Stimulated activated CD8-positive, alpha-beta memory T cell treated with anti-CD3 and anti-CD28 coated beads, Interleukin-7, amount 100 ng/mL, for 4 hours (primary cell): ENCODE data around the gene PIK3AP1.

ENCODE experiments used
- DNase-seq, 2 donors: peaks; one replicate each; pipeline ENCODE4 v3.0.0-alpha.2; 2020; ENCODE audit warnings: low read depth in 2 of 2

The PIK3AP1 gene

DNA sequence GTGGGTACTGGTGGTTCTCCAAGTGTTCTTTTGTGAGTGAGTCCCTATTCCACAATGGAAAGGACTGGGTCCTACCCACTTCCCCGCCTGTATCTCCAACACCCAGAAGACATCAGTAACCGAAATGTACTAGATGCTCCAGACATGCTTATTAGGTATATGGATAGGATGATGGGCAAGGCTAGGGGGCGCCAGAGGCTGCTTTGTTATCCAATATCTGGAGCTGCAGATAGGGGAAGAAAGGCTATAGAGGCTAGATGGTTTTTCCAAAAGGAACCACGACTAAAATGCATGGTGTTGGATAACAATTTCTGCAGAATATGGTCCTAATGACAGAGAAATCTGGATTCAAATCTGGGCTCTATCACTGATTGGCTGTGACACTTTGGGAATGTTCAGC is 77.3 kb downstream of the PIK3AP1 start:
- peak; percentile 38 to 41 for DNase-seq

DNA sequence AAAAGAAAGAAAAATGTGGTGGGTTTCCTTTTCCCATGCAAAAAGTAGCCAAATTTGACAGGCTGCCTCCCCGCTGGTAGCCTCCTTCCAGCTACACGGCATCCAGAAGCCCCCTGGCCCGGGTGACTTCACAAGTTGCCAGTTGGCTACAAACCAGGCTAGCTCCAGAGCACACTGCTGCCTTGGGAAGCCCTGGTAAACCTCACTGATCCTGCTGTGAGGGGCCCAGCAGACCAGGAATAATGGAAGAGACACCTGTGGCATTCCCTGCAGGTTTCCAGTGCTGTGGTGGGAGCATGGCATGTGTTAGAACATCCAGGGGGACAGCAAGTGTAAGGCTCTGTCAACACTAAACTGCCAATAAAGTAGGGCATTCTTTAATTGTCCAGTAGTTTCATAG is 77.8 kb downstream of the PIK3AP1 start:
- no peak for DNase-seq

DNA sequence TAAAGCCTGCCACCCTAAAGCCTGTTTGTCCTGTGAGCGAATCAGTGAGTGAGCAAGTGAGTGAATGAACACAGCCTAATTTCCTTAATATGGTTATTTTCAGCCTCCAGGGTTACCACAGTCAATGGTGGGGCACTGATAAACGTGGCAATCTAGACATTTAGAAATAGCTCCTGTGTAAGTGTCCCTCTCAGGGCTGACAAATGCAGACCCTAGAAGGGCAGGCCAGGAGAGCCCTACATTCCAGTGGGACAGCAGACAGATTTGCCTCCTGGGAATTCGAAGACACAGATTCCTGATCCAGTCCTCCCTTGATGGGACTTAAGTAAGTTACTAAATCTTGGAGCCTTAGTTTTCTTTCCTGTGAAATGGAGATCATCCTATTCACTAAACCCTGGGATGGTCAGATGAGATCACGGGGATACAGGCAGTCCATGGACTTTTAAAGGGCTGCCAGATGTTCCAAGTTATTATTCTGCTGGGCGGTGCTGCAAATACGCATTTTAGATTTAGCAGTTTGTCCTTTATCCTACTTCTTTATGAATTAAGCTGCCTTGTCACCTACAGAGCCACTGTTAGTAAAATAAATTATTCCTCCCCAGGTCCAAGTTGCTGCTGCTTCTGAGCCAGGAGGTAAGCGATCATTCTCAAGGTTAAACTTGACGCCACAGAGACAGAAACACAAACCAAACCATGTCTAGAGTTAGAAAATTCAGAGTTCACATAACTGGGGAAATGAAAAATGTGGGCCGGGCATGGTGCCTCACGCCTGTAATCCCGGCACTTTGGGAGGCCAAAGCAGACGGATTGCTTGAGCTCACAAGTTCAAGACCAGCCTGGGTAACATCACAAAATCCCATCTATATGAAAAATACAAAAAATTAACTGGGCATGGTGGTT is 78.7 kb downstream of the PIK3AP1 start:
- DNase-seq, result no peak

DNA sequence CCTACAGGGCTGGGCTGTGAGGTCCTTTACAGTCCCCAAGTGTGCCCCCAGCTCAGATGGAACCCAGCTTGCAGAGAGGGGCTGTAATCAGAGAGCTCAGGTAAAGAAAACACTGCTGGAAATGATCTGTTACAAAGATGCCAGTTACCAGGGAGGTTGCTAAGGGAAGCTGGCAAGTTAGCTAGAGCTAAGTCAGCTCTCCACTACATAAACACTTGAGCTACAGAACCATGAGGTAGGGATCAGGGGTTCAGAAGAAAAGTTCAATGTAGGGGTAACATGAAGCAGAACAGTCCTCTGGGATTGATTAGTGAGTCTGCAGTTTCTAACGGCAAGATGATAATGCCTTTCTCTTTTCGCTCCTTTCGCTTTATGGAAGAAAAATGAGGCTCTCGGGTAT is 80.4 kb downstream of the PIK3AP1 start:
- no peak for DNase-seq

DNA sequence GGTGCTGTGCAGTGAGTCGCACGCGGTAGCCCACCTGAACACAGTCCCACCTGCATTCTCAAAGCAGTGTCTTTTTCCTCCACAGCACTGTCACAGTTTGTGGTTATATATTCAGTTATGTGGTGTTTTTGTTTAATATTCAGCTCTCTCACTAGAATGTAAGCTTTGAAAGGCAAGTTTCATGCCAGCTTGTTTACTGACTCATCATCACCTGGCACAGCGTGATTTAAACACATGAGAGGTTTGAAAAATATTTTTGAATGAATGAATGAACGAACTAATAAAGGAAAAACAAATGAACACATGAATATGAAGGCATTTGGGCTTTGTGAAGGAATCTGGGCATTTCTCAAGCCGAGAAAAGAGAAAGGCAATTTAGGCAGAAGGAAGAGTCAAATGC is 81.6 kb downstream of the PIK3AP1 start:
- DNase-seq, result no peak

DNA sequence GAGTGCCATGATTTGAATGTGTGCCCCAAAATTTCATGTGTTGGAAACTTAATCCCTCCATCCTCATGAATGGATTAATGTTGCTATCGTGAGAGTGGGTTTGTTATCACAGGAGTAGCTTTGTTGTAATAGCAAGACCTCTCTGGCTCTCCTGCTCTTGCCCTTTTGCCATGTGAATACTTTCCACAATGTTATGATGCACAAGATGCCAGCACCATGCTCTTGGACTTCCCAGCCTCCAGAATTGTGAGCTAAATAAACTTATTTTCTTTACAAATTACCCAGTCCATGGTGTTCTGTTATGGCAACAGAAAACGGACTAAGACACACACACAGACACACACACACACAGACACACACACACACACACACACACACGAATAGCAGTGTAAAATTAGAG is 82.2 kb downstream of the PIK3AP1 start:
- DNase-seq, result no peak

DNA sequence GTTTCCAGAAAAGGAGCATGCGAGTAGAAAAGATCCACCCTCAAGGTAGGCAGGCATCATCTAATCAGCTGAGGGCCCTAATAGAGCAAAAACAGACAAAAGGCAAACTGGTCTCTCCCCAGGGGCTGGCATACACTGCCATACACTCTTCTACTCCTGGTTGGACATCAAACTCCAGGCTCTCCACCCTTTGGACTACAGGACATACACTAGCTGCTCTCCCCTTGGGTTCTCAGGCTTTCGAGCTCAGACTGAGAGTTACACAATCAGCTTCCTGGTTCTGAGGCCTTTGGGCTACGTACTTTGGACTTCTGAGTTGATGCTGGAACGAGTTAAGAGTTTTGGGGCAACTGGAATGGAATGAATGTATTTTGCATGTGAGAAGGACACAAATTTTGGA is 82.6 kb downstream of the PIK3AP1 start:
- DNase-seq, result no peak

DNA sequence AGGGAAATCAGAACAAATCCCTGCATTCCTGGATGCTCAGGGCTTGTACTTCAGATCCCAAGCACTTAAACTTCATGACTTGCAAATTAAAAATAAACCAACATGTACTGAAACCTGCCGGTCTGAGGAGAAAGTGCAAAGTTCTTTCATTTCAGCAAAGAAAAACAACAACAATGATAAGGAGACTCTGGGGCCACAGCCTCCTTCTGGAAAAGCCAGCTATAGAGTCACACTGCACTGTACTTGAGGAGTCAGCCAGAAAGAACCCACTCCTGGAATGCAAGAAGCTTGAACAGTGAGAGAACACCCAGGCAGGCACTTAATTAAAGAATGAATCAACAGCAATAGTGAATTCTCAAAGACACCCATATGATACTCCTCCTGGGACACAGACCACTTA is 83.8 kb downstream of the PIK3AP1 start:
- no peak for DNase-seq

DNA sequence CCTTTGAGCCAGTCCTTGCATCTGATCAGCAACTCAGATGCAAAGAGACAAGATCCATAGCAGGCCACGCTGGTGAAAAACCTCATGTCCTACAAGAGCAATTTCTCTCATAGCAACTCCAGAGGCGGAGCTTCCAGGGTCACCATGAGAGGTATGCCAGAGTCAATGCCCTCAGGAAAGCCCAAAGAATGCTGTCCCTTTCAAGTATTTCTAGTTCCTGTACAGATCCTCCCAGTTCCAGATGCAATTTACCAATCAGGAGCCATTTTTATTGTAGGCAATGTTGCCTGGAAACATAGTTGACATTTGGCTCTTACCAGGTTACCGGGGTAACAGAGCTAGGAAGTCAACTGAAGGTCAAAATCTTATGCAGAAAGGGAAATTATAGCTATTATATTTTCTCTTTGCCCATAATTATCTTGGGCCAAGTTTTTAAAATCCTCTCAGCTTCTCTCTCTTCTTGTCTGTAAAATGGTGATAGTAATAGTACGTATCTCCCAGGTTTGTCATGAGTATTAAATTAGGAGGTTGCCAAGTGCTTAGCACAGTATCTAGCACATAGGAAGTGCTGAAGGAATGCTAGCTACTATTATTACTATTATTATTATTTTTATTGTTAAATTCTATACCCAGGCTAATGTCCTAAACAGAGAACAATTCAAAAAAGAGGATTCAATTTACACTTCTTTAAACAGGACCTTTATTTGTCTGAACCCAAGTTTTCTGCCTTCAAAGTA is 87.2 kb downstream of the PIK3AP1 start:
- DNase-seq, result no peak

DNA sequence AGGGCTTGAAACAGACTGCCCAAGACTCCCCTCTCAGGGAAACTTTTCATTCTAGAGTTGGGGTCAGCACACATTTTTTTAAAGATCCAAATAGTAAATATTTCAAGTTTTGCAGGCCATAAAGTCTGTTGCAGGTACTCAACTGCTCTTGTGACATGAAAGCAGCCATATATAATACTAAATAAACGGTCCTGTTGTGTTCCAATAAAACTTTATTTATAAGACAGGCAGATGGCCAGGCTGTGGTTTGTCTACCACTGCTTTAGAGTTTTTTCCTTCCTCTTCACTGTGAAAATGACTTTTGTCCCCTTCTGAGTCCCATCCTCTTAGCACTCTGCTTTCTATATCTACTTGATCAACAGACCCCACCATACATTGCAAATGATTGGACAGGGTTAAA is 93.0 kb downstream of the PIK3AP1 start:
- DNase-seq, result no peak

DNA sequence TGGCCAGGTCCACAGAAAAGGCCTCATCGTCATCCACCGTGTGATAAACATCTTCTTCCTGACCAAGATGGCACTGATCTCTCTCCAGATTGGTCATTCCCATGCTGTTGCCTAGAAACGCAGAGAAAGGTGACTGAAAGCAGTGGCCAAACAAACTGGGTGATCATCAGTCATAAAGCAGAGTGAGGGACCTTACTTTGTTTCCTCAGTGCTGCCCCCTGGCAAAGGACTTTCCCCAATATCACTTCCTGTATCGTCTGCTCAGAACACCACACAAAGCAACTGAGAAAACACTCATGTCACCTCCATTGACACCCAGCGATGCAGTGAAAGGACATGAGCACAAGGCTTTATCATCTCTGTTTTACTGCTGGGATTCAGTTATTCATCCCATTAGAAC is 93.5 kb downstream of the PIK3AP1 start:
- DNase-seq, result no peak

DNA sequence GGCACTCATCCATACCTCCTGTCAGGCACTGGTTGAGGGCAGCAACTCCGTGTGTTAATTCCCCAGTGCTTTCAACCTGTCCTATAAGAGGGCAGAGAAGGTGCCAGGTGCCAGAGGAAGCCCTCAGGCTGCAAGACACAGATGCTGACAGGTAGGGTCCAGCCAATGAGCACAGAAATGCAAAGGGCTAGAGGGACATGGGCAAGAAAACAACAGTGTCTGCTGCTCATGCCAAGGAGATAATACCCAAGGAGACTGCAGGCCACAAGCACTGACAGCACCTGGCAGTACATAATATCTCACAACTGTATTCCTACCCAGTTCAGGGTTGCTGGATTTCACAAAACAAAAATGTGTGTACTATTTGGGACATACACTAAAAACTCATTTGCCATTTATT is 95.1 kb downstream of the PIK3AP1 start:
- no peak for DNase-seq

DNA sequence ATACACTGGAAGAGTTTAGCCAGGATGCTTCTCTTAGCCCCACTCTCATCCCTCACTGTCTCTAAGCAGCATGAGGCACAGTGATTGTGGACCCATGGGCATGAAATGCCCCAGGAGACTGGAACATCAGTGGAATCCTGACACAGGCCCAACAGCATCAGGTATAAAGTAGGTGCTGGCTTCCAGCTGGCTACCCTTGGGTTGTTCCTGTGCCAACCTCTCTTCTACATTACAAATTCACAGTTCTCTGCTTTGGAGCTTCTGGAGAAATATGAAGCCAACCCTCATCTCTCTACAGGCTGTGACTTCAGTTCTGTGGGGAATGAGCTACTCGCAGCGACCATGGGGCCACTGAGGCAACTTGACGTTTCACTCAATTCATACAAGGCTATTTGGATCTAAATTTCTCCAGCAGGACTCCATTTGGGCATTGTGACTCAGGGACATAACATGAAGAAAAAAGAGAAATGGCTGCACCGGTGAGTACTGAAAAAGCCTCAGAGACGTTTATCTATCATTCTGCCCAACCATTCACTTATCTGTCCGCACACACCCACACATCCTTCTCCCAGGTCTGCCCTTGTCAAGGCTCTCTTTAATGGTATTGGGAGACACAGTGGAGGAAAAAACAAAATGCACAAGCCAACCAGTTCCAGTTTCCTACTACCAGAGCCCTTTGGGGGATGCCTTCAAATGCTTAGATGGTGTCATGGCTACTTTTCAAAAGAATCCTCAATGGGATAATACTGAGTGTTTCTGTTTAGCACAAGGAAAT is 98.1 kb downstream of the PIK3AP1 start:
- no peak for DNase-seq

DNA sequence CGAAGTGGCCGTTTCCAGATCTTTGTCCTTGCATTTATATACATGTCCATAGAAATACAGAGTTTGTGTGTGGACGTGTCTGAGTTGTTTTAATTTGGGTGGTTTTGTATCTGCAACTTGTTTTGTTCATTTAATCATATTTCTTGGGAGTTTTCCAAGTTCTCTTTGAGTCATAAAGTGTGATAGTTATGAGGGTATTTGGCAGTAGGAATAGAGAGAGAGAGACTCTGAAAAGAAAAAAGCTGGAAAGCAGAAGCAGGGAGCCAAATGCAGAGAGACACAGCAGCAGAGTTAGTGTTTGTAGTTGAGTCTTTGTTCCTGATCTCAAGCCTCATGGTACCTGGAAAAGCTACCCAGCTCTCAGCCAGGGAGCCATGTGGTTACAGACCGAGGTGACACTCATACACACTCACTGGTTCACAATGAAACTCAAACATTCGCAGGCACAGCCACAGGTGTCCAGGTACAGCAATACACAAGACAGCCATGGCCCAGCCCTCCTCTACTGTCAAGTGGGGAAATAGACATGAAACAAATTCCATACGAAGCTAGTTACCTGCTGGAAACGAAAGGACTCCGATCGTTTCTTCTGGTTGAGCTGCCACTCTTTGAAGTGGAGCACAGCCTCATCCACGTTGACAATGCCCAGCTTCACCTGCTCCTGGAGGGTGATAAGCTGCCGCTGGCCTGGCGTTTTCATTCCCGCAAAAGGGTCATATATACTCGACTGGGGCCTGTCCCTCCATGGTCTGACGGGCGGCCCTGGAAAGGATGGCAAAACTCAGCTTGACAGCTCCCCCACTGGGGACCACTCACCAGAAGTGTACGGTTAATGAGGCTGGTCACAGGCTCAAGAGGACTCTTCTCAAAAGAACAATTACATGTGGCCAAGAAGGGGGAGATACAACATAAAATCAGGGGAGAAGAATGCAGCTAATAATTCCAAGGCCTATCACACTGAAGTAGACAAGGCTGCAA is 100.2 kb downstream of the PIK3AP1 start:
- DNase-seq, result no peak

DNA sequence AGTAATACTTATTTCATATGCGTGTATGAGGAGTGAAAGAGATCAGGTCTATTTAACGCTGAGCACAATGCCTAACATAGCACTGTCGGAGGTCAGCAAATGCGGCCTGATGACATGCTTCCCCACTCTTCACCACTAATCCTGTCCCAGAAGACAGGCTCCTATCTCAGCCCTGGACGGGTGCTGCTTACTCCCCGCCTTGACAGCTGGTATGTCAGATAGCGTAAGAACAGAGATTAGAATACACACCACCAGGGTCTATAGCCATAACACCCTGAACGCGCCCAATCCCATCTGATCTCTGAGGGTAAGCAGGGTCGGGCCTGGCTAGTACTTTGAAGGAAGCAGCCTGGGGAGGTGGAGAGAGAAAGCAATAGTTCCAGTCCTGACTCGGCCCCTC is 101.2 kb downstream of the PIK3AP1 start:
- no peak for DNase-seq

DNA sequence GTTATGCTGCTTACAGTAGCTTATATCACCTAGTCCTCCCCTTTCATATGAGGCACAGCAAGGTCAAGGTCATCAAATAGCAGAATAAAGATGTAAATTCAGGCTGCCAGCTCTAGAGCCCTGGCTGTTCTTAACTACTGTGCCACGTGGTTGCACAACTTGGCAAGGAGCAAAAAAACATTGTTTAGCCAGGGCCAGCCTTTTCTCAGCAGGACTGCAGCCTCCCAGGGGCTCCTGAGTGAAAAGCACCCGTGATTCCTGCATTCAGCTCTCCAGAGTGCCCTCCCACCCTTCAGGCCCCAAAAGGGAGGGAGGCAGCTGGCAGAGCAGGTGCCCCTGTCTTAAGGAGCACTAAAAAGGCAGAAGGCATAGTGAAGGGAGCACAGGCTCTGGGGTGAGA is 101.7 kb downstream of the PIK3AP1 start:
- no peak for DNase-seq

DNA sequence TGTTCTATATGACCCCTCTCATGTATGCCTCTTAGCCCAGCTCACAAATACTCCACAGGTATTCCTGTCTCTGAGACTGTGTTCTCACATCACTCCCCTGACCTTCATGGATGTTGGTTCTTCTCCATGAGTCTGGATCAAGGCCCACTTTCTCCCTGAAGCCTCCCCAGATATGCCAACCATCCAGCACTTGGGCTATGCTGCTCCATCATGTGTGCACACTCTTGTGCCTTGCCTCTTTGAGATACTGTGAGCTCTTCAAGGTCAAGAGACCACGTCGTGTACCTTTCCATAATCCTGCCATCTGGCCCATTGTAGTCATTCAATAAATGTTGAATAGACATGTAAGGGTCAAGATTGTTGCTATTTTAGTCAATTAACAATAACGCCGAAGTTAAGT is 103.4 kb downstream of the PIK3AP1 start:
- DNase-seq, result no peak

DNA sequence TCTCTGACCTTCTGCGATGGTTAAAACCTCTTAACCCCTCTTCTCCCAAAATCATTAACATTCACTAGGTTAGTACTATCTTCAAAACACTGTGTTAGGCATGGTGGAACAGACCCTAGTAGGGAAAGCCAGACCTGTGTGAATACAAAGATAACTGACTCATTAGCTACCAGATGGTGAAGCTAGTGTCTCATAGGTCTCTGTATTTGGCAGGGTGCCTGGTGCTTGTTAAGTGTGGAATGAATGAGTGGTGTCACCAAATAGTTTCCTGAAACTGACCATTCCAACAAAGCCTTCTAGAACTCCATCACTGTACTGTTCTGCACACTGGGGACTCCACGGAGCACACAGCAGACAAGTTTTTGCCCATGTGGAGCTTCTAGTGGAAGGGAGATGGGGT is 105.8 kb downstream of the PIK3AP1 start:
- no peak for DNase-seq

DNA sequence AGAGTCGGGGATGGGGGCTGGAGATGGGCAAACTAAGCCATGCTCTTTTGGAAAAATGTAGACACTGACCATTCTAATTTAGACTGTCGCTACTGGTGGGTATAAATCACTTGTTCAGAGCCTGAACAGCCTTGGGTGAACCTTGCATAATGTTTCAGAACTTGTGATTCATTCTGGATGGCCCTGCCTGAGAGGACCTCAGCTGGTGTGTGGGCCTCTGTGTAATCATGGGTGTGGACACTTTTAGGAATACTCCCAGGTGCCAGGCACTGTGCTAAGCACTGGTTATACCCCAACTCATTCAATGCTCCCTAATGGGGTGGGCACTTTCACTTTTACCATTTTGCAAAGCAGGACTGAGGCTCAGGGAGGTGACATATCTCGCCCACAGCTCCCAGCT is 106.7 kb downstream of the PIK3AP1 start:
- no peak for DNase-seq

DNA sequence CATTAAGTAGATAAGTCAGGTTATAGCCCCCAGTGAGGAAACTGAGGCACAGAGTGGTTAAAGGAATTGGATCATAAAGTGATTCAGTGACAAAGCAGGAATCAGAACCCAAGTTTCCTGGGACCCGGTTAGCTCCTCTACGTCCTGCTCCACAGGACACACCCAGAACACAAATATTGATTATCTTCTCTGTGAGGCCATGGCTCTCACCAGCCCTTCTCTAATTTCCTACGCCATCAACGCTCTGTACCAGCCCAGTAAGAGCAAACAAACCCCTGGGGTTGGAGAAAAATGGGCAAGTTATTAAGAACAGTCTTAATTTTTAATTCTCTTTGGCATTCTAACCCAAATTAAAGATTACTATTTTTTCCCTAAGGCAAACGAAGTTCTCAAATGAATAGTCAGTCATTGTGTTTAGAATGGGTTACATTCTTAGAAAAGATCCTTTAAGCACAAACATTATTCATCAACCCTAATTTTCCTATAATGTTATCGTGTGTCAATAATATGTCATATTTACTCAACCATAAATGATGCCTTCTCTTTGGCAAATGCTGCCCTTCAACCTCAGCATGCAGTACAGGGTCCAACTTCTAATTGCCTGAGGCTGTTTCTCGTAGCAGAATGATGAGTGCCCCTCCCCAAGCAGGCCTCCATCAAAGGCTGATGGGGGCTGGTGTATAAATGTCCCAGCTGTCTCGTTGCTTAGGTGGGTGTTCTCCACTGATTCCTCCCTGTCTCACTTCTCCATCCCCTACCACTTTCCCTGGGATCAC is 108.1 kb downstream of the PIK3AP1 start:
- no peak for DNase-seq

DNA sequence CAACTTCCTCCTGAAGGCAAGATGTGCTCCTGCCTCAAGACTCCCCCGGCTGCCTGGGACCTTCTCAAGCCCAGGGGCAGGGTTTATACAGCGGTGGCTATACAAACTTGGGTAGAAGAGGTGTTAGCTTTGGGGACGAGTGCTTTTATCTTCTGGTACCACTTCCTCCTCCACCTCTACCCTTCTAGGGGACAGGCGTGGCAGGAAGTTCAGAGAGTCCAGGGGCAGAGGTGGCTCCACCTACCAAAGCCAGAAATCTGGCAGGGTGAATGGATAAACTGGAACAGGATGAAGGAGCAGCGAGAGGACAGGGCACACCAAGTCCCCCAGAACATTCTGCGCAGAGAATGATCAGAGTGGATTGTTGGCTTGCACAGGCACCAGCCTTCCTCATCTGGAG is 109.5 kb downstream of the PIK3AP1 start:
- DNase-seq, result no peak
